Stimulated activated CD8-positive, alpha-beta memory T cell treated with anti-CD3 and anti-CD28 coated beads, Interleukin-4, amount 100 ng/mL, for 4 hours (primary cell): ENCODE data around the gene NISCH.

Source experiments
- DNase-seq, 2 donors: peaks; one replicate each; pipeline ENCODE4 v3.0.0-alpha.2; 2020; ENCODE audit warnings: low read depth in 2 of 2, low spot score in 1 of 2

The NISCH gene

GRCh38 chr3:52511509-52511908, 56.1 kb downstream of the NISCH start:
- no peak for DNase-seq

- DNase-seq, result no peak
Measured at GRCh38 chr3:52512105-52512504, 56.7 kb downstream of the NISCH start.

DNA sequence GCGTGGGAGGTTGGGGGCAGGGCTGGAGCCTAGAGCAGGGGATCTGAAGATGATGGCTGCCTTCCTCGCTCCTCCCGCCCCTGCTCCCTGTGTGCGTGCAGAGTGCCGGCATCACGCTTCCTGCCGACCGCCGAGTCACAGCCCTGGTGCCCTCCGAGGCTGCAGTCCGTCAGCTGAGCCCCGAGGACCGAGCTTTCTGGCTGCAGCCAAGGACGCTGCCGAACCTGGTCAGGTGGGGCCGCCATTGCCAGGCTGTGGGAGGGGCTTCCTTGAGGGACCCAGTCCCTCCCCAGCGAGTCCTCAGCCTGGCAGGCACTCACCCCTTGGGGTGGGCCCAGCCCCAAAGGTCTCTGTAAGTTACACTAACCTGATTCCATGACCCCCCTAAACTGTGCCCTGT, 57.3 kb downstream of the NISCH start:
- no peak for DNase-seq

- DNase-seq, result no peak
Measured at GRCh38 chr3:52513281-52513680, 57.9 kb downstream of the NISCH start.

DNA sequence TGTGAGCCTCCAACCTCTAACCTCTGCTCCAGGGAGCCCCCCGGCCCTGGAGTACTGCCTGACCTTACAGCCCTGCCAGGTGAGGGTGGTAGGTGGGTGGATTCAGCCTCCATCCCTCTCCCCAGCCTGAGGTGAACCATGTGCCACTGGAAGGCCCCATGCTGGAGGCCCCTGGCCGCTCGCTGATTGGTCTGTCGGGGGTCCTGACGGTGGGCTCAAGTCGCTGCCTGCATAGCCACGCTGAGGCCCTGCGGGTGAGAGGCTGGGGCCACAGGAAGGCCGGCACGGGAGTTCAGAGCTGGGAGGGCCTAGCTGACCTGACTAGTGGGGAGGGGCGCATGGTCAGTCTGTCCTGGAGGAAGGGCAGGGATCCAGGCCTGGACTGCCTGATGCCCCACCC, 59.2 kb downstream of the NISCH start:
- no peak for DNase-seq

- no peak for DNase-seq
Measured at GRCh38 chr3:52515192-52515591, 59.8 kb downstream of the NISCH start.

- no peak for DNase-seq
Measured at GRCh38 chr3:52516509-52517195, 61.2 kb downstream of the NISCH start.

DNA sequence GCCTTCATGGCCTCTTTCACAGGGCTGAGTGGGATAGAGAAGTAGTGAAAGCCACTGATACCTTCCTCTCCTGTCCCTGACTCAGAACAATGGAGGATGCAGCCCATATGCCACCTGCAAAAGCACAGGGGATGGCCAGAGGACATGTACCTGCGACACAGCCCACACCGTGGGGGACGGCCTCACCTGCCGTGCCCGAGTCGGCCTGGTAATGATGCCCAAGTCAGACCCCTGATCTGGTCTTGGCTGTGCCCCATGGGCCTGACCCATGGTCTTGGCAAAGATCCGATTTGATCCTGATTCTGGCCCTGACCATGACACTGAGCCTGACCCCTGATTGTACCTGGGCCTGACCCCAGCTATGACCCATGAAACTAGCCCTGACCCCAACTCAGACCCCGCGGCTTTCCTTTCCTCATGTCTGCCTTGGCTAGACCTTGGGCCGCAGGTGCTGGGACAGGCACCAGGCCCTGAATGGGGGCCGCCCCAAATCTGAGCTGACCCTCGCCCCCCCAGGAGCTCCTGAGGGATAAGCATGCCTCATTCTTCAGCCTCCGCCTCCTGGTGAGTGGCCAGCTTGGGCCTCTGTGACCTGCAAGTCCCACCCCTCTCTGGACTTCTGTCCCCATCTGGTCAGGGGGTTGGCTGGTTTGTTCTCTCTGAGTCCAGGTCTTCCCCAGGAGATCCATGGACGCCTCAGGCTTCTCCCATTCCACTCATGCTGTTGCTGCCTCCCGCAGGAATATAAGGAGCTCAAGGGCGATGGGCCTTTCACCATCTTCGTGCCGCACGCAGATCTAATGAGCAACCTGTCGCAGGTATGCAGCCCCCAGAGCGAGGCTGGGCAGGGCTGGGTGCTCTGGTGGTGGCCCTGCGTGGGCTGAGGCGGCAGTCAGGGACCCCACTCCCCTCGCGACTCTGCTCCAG, 62.7 kb downstream of the NISCH start:
- no peak for DNase-seq

DNA sequence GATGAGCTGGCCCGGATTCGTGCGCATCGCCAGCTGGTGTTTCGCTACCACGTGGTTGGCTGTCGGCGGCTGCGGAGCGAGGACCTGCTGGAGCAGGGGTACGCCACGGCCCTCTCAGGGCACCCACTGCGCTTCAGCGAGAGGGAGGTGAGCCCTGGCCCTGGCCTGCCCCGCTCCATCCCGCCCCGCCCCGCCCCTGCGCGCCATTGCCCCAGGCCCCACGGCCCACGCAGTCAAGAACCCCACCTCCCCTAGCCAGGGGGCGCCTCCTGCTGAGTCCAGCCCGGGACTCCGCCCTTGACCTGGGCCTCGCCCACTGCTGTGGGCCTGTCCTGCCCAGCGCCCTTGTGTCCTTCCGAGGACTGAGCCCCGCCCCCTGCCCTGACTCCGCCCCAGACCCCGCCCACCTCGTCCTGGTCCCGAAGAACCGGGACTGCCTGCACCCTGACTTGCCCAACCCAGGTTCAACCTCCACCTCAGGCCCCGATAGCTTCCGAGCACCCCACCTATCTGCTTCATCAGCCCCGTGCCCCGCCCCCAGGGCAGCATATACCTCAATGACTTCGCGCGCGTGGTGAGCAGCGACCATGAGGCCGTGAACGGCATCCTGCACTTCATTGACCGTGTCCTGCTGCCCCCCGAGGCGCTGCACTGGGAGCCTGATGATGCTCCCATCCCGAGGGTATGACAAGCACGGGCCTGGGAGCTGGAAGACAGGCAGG, 63.5 kb downstream of the NISCH start:
- DNase-seq, result no peak

- no peak for DNase-seq
Measured at GRCh38 chr3:52519445-52520140, 64.2 kb downstream of the NISCH start.

GRCh38 chr3:52520141-52520667, 64.8 kb downstream of the NISCH start:
- no peak for DNase-seq

GRCh38 chr3:52520716-52521487, 65.5 kb downstream of the NISCH start:
- no peak for DNase-seq

DNA sequence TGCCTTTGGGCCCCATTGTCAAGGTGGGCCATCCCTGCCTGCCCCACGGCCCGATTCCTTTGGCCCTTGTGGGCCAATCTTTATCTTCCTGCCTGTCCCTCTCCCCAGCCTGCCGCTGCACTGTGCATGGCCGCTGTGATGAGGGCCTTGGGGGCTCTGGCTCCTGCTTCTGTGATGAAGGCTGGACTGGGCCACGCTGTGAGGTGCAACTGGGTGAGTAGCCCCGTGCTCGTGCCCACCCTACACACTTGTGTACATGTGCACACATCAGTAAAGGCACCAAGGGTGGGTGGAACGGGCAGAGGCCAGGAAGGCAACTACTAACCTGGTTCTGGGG, 66.1 kb downstream of the NISCH start:
- no peak for DNase-seq

- no peak for DNase-seq
Measured at GRCh38 chr3:52521881-52522650, 66.7 kb downstream of the NISCH start.

- DNase-seq, result no peak
Measured at GRCh38 chr3:52522651-52523251, 67.3 kb downstream of the NISCH start.

- DNase-seq, result no peak
Measured at GRCh38 chr3:52523386-52524257, 68.2 kb downstream of the NISCH start.

DNA sequence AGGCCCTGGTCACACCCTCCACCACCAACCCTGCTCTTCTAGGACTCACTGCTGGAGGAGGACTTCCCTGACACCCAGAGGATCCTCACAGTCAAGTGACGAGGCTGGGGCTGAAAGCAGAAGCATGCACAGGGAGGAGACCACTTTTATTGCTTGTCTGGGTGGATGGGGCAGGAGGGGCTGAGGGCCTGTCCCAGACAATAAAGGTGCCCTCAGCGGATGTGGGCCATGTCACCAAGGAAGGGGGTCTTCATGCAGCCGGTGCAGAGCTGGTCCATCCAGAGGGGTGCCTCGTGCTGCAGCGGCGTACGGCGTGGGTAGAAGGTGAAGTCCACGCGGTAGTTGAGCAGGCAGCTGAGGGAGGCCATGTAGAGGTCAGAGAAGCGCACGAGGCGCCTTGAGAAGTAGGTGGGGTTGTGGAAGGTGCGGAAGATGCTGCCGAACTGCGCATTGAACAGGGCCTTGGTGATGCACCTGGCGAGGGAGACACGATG, 68.9 kb downstream of the NISCH start:
- no peak for DNase-seq
